Measurements from ENCODE around the gene PTS.
A peak's percentile ranks its signal among the peaks of the same experiment; 100 is the strongest.

PTS gene

DNA sequence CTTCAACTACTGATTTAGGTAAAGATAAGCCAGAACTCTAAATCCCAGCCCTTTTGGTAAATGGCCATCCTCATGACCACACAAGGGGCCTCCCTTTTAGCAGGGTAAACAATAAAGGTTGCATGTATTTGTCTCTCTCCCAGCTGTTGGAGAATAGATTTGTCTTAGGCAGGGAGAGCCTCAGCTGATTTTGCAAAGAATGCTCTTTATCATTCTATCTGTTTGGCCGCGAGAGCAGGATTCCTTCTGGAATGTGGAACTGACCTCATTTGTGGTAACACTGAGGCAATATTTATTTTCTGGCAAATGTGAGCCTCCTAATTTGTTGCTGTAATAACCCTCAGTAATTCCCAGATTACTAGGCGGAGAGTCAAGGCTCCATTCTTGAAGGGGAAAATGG lies 15.3 kb downstream of the PTS start:
- FAIRE-seq, result no peak
- no peak for DNase-seq (ENCODE audit: insufficient read length, low spot score)
- TF ChIP-seq, protein P1, sequence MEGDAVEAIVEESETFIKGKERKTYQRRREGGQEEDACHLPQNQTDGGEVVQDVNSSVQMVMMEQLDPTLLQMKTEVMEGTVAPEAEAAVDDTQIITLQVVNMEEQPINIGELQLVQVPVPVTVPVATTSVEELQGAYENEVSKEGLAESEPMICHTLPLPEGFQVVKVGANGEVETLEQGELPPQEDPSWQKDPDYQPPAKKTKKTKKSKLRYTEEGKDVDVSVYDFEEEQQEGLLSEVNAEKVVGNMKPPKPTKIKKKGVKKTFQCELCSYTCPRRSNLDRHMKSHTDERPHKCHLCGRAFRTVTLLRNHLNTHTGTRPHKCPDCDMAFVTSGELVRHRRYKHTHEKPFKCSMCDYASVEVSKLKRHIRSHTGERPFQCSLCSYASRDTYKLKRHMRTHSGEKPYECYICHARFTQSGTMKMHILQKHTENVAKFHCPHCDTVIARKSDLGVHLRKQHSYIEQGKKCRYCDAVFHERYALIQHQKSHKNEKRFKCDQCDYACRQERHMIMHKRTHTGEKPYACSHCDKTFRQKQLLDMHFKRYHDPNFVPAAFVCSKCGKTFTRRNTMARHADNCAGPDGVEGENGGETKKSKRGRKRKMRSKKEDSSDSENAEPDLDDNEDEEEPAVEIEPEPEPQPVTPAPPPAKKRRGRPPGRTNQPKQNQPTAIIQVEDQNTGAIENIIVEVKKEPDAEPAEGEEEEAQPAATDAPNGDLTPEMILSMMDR (IDR thresholded peaks at IDR 0.05; ENCODE audit: insufficient read depth, missing control alignments), result no peak

- FAIRE-seq (no peak), DNase-seq (ENCODE audit: insufficient read length, low spot score) (no peak)
- TF ChIP-seq, protein P1 (IDR thresholded peaks at IDR 0.05; ENCODE audit: insufficient read depth, missing control alignments), result no peak
These were observed 21.0 kb downstream of the PTS start for GRCh38 chr11:112247201-112247600.

- no peak for DNase-seq (ENCODE audit: insufficient read length, low spot score)
- FAIRE-seq, result no peak
- TF ChIP-seq, protein P1 (IDR thresholded peaks at IDR 0.05; ENCODE audit: insufficient read depth, missing control alignments), result no peak
These were observed 22.0 kb downstream of the PTS start for GRCh38 chr11:112248201-112248600.

GRCh38 chr11:112249871-112250610 lies 23.8 kb downstream of the PTS start:
- FAIRE-seq (no peak), DNase-seq (ENCODE audit: insufficient read length, low spot score) (no peak)
- TF ChIP-seq, protein P1 (IDR thresholded peaks at IDR 0.05; ENCODE audit: insufficient read depth, missing control alignments), result no peak

DNA sequence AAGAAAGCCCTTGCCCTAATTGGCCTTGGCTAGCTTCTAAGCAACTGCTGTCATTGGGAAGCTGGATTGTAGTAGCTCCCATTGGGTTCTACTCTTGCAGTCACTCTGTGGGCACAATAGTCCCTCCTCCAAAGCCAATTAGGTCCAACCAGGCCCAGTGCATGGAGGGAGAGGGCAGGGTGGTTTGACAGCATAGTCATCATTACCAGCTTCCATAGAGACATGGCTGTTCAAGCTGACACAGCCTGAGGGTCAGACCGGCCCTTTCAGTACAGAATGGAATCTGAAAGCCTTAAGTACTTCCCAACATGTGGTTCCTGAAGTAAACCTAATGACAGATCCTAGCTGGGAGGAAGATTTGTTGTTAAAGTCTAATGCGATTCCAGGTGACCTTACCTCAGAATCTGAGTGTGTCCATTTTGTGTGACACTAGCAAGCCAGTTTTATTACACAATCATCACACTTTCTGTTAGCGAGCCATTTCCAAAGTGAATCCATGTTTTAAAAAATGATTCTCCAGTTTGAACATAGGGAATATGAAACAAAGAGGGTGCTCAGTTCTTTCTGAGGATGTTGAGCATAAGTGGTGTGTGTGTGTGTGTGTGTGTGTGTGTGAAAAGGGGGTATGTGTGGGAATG lies 27.5 kb downstream of the PTS start:
- DNase-seq (ENCODE audit: insufficient read length, low spot score) (no peak), FAIRE-seq (no peak)

GRCh38 chr11:112255067-112255720 lies 29.0 kb downstream of the PTS start:
- DNase-seq (ENCODE audit: insufficient read length, low spot score), result no peak
- FAIRE-seq, result peak; percentile 68
- TF ChIP-seq, protein P1 (IDR thresholded peaks at IDR 0.05; ENCODE audit: insufficient read depth, missing control alignments), result no peak

More for the DNA sequence above, 27.5 kb downstream of the PTS start:
- TF ChIP-seq, protein P1 (IDR thresholded peaks at IDR 0.05; ENCODE audit: insufficient read depth, missing control alignments), result no peak

All from D721Med (cell line).